Activated B cell treated with CpG ODN at 0.5 μM for 24 hours (primary cell): Measurements from ENCODE around the gene AP1M1. TPM values are rescaled to one million over a fixed set of nuclear protein-coding genes. Genes with fewer than 3 reads are reported as not detected.
A peak's percentile ranks its signal among the peaks of the same experiment; 100 is the strongest.

Experiments
- ATAC-seq: fragments of 200-7000 bp; cut with Tn5 transposase; one replicate; pipeline ENCODE4 v1.10.0; 2021; ENCODE audit warnings: low read depth, mild to moderate bottlenecking, moderate library complexity
- CTCF ChIA-PET: fragments of 350-600 bp; sonication (Branson Sonifier 250); formaldehyde crosslinking; loops from one replicate; lab custom pipeline; 2021; ENCODE audit warnings: antibody characterized with exemption; lab: Charles Lee
- POLR2A ChIA-PET: fragments of 350-600 bp; sonication (Branson Sonifier 250); formaldehyde crosslinking; loops from one replicate; lab custom pipeline; 2021; ENCODE audit warnings: antibody characterized with exemption; lab: Charles Lee
- DNase-seq: peaks from one replicate; pipeline ENCODE4 v3.0.0; 2022
- H3K27ac Mint-ChIP-seq: one replicate; pipeline ENCODE4 v1.8.0; 2020; ENCODE audit warnings: mixed read lengths
- H3K27me3 Mint-ChIP-seq: one replicate; pipeline ENCODE4 v1.8.0; 2021; ENCODE audit warnings: mixed read lengths
- H3K36me3 Mint-ChIP-seq: one replicate; pipeline ENCODE4 v1.8.0; 2021; ENCODE audit warnings: low read depth, mixed read lengths
- H3K4me1 Mint-ChIP-seq: one replicate; pipeline ENCODE4 v1.8.0; 2021; ENCODE audit warnings: mixed read lengths
- H3K4me3 Mint-ChIP-seq: one replicate; pipeline ENCODE4 v1.8.0; 2020; ENCODE audit warnings: mild to moderate bottlenecking, mixed read lengths
- H3K9me3 Mint-ChIP-seq: one replicate; pipeline ENCODE4 v1.8.0; 2020; ENCODE audit warnings: mixed read lengths
- intact Hi-C: fragments of 100-400 bp; cut with micrococcal nuclease; formaldehyde crosslinking; loops from one replicate; pipeline ENCODE4 v1.15.1; 2024
- total RNA-seq: library from RNA; stranded (reverse); gene quantifications from 2 replicates; pipeline ENCODE4 v1.2.3, GENCODE V29; 2022
- TF ChIP-seq, protein P1 (sequence below): fragments of 200-600 bp; IDR thresholded peaks from one replicate; pipeline ENCODE4 v1.8.0; 2022; ENCODE audit warnings: antibody characterized with exemption, mild to moderate bottlenecking

AP1M1 gene
- total RNA-seq, 1 donor from 2014 or later = 87.5 TPM

DNA sequence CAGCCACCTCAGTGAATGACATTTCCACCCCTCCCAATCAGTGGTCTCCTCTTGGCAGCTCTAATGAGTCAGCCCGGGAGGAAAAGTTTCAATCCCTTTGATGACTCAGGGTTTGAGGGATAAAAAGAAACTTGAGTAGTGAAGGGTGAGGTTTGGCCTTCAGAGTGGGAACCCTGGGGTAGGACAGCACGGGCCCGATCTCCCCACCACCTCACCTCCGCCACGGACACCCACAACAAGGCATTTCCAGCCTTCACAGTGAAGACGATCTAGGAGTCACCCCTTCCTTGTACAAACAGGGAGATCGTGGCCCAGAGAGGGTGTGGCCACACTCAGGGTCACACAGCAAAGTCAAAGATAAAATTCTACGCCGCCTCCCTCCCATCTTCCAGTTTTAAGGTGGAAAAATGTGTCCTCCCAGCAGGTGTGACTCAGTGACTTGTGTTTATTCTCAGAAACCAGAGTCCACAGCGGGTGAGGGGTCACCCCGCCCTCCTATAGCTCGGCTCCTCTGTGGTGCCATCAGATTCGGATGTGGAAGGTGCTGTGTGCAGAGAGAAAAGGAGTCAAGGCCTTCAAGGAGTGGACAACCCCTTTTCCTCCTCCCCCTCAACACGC lies 36.7 kb upstream of the AP1M1 start:
- H3K27ac Mint-ChIP-seq = no peak overlapping the region
- ATAC-seq (peak; percentile 15), DNase-seq (no peak)
- intact Hi-C loops = loop anchor here (2.0 kb wide), 1 partner anchor 20 kb away; no protein-coding TSS in a partner anchor
- ChIA-PET CTCF (no interaction called here), POLR2A (interaction anchor here (0.6 to 10.3 kb wide), 5 partner anchors 12 to 200 kb away, joined by 3 to 154 read pairs (median 5); partner anchors contain the start of gene HSH2D)
- no peaks in the 10 kb centered on the region for H3K27me3 Mint-ChIP-seq
- H3K36me3 Mint-ChIP-seq = peaks cover 26% of the 10 kb centered on the region
- peaks cover 10% of the 10 kb centered on the region for H3K4me1 Mint-ChIP-seq
- TF ChIP-seq, protein P1, sequence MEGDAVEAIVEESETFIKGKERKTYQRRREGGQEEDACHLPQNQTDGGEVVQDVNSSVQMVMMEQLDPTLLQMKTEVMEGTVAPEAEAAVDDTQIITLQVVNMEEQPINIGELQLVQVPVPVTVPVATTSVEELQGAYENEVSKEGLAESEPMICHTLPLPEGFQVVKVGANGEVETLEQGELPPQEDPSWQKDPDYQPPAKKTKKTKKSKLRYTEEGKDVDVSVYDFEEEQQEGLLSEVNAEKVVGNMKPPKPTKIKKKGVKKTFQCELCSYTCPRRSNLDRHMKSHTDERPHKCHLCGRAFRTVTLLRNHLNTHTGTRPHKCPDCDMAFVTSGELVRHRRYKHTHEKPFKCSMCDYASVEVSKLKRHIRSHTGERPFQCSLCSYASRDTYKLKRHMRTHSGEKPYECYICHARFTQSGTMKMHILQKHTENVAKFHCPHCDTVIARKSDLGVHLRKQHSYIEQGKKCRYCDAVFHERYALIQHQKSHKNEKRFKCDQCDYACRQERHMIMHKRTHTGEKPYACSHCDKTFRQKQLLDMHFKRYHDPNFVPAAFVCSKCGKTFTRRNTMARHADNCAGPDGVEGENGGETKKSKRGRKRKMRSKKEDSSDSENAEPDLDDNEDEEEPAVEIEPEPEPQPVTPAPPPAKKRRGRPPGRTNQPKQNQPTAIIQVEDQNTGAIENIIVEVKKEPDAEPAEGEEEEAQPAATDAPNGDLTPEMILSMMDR = no peak
- no peaks in the 10 kb centered on the region for H3K9me3 Mint-ChIP-seq
- no peak overlapping the region for H3K4me3 Mint-ChIP-seq

DNA sequence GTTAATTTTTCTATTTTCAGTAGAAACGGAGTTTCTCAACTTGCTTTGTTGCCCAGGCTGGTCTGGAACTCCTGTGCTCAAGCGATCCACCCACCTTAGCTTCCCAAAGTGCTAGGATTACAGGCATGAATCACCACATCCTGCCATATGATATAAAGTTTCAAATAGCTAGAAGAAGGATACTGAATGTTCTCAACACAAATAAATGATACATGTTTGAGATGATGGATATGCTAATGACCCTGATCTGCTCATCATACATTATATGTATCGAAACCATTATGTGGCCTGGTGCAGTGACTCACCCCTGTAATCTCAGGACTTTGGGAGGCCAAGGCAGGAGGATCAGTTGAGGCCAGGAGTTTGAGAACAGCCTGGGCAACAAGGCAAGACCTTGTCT lies 35.9 kb upstream of the AP1M1 start:
- ATAC-seq (no peak), DNase-seq (no peak)
- POLR2A ChIA-PET = interaction anchor here (0.6 to 10.3 kb wide), 4 partner anchors 13 to 163 kb away, joined by 3 to 154 read pairs (median 4); partner anchors contain the start of gene HSH2D
- CTCF ChIA-PET = interaction anchor here (0.7 kb wide), 1 partner anchor 120 kb away, joined by 3 read pairs; no protein-coding TSS in a partner anchor
- Mint-ChIP-seq H3K4me1 (peaks cover 6% of the 10 kb centered on the region), H3K27me3 (no peaks in the 10 kb centered on the region), H3K4me3 (no peak overlapping the region), H3K36me3 (peaks cover 18% of the 10 kb centered on the region), H3K27ac (no peak overlapping the region), H3K9me3 (no peaks in the 10 kb centered on the region)
- intact Hi-C loops = loop anchor here (2.0 kb wide), 1 partner anchor 21 kb away; no protein-coding TSS in a partner anchor
- TF ChIP-seq, protein P1 = no peak

DNA sequence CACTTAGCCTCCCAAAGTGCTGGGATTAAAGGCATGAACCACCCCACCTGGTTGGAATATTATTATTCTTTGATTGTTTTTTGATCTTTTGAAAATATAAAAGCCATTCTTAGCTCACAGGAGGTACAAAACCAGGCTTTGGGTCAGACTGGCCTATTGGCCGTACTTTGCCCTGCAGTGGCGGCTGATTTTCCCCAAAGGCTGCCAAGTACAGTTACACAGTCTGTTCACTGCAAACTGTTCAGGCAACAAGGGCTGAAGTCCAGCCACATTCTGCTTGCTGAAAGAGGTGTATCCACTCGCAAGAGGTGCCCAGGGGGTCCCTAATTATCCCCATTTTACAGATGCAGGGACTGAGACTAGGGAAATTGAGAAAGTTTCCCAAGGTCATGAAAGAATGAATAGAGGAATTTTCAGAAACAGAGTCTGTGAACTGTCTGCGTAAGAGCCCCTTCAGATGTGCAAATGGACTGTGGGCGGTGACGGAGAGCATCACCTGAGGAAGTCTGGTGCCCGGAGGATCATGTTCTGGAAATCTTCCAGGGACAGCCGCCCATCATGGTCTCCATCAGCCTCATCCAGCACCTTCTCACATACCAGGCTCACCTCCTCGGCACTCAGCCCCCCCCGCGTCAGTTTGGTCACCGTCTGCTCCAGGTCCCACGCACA lies 33.4 kb upstream of the AP1M1 start:
- intact Hi-C loops = no loop called here
- TF ChIP-seq, protein P1 = no peak
- Mint-ChIP-seq H3K4me3 (no peak overlapping the region), H3K4me1 (peaks cover 20% of the 10 kb centered on the region), H3K9me3 (no peaks in the 10 kb centered on the region), H3K27ac (no peak overlapping the region), H3K36me3 (no peaks in the 10 kb centered on the region), H3K27me3 (no peaks in the 10 kb centered on the region)
- no peak for ATAC-seq
- no peak for DNase-seq
- CTCF ChIA-PET = no interaction called here
- POLR2A ChIA-PET = no interaction called here

DNA sequence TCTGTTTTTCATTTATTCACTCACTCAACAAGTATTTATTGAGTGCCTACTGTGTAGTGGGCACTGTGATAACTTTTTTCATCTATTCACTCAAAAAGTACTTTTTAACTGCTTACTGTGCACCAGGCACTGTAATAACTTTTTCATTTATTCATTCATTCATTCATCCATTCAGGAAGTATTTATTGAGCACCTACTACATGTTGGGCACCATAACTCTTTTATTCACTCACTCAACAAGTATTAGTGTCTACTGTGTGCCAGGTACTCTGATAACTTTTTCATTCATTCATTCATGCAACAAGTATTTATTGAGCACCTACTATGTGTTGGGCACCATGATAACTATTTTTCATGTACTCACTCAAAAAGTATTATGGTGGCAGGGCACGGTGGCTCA lies 31.3 kb upstream of the AP1M1 start:
- H3K27ac Mint-ChIP-seq = no peak overlapping the region
- POLR2A ChIA-PET = no interaction called here
- H3K27me3 Mint-ChIP-seq = no peaks in the 10 kb centered on the region
- no peaks in the 10 kb centered on the region for H3K36me3 Mint-ChIP-seq
- peaks cover 19% of the 10 kb centered on the region for H3K4me1 Mint-ChIP-seq
- TF ChIP-seq, protein P1 = no peak
- ATAC-seq (no peak), DNase-seq (no peak)
- CTCF ChIA-PET = no interaction called here
- H3K4me3 Mint-ChIP-seq = no peak overlapping the region
- intact Hi-C loops = no loop called here
- no peaks in the 10 kb centered on the region for H3K9me3 Mint-ChIP-seq

GRCh38 chr19:16167055-16167454 lies 30.7 kb upstream of the AP1M1 start:
- ATAC-seq = no peak
- H3K27ac Mint-ChIP-seq = peak overlapping the region; percentile 24

More at GRCh38 chr19:16167055-16167454, 30.7 kb upstream of the AP1M1 start:
- H3K9me3 Mint-ChIP-seq = no peaks in the 10 kb centered on the region
- no peak for DNase-seq
- no peak overlapping the region for H3K4me3 Mint-ChIP-seq
- TF ChIP-seq, protein P1 = no peak
- H3K27me3 Mint-ChIP-seq = no peaks in the 10 kb centered on the region
- intact Hi-C loops = no loop called here
- POLR2A ChIA-PET = interaction anchor here (1.0 kb wide), 1 partner anchor 23 kb away, joined by 3 read pairs; the partner anchor contains the start of gene HSH2D
- H3K4me1 Mint-ChIP-seq = peaks cover 19% of the 10 kb centered on the region
- H3K36me3 Mint-ChIP-seq = no peaks in the 10 kb centered on the region
- CTCF ChIA-PET = no interaction called here
